ENCODE measurements around the gene NAALADL2. TPM values are rescaled to one million over a fixed set of nuclear protein-coding genes. Genes with fewer than 3 reads are reported as not detected.

Gene NAALADL2
- total and polyA plus RNA-seq, 2 of the 4 experiments (the other 2 are of a cell fraction) = 3.8 to 19.2 TPM

- no peak for ATAC-seq (ENCODE audit: low read depth)
- ChIA-PET POLR2A (ENCODE audit: unreplicated experiment) (no interaction called here), CTCF (no interaction called here)
- H3K27ac ChIP-seq (ENCODE audit: insufficient read depth, low read length) = no peak overlapping the region
- H3K23ac ChIP-seq (ENCODE audit: low read depth, low read length) = no peak overlapping the region
- no TSS peak for BruUV-seq (replicated peaks)
- no CpG with 5 or more reads among the region's 3 CpGs for WGBS, 2 experiments (ENCODE audit: extremely low coverage in 2 of 2, insufficient read length in 1 of 2)
- no peak overlapping the region for H2BK120ac ChIP-seq (ENCODE audit: low read depth, low read length)
- H2BK5ac ChIP-seq (ENCODE audit: low read depth, low read length, poor library complexity, severe bottlenecking) = no peak overlapping the region
- no peaks in the 10 kb centered on the region for H3K9me1 ChIP-seq (ENCODE audit: insufficient read depth, low read length)
- H4K8ac ChIP-seq (ENCODE audit: low read depth in 2 of 2, low read length in 2 of 2) = no peak overlapping the region
- no peak overlapping the region for H4K5ac ChIP-seq (ENCODE audit: low read depth, low read length)
- no peaks in the 10 kb centered on the region; the same call in 1 of the 2 replicates for H3K9me3 ChIP-seq (ENCODE audit: control insufficient read depth, insufficient read depth, low read length)
- no peak overlapping the region for H2AK9ac ChIP-seq (replicated peaks; ENCODE audit: low read depth, low read length, poor library complexity)
- intact Hi-C loops (cut with micrococcal nuclease) = no loop called here
- H3K4me1 ChIP-seq (ENCODE audit: control insufficient read depth, insufficient read depth, low read length) = no peaks in the 10 kb centered on the region
- no peak overlapping the region for H2BK20ac ChIP-seq (ENCODE audit: low read depth, low read length)
- TF ChIP-seq CTCF (conservative IDR thresholded peaks at IDR 0.05; ENCODE audit: low read depth, low read length) (no peak), MAFK (IDR thresholded peaks at IDR 0.05; ENCODE audit: low read depth, low read length) (no peak), POLR2A (IDR thresholded peaks at IDR 0.05; ENCODE audit: low read depth, low read length) (no peak), NFE2L2 (IDR thresholded peaks at IDR 0.05; ENCODE audit: low read depth, low read length) (no peak), RFX5 (IDR thresholded peaks at IDR 0.05; ENCODE audit: low read depth, low read length) (no peak), MAZ (IDR thresholded peaks at IDR 0.05; ENCODE audit: borderline replicate concordance, low read depth, low read length) (no peak), RAD21 (IDR thresholded peaks at IDR 0.05; ENCODE audit: low read length) (no peak), RCOR1 (IDR thresholded peaks at IDR 0.05; ENCODE audit: insufficient replicate concordance, low read length) (no peak), MXI1 (IDR thresholded peaks at IDR 0.05; ENCODE audit: borderline replicate concordance, low read depth, low read length) (no peak), BHLHE40 (IDR thresholded peaks at IDR 0.05; ENCODE audit: low read depth, low read length) (no peak), SMC3 (IDR thresholded peaks at IDR 0.05; ENCODE audit: low read depth, low read length) (no peak), CHD1 (IDR thresholded peaks at IDR 0.05; ENCODE audit: low read depth, low read length) (no peak), USF2 (IDR thresholded peaks at IDR 0.05; ENCODE audit: low read depth, low read length) (no peak), CEBPB (IDR thresholded peaks at IDR 0.05; ENCODE audit: low read depth, low read length) (no peak), FOS (IDR thresholded peaks at IDR 0.05; ENCODE audit: low read depth, low read length) (no peak)
- TF ChIP-seq, protein P1, sequence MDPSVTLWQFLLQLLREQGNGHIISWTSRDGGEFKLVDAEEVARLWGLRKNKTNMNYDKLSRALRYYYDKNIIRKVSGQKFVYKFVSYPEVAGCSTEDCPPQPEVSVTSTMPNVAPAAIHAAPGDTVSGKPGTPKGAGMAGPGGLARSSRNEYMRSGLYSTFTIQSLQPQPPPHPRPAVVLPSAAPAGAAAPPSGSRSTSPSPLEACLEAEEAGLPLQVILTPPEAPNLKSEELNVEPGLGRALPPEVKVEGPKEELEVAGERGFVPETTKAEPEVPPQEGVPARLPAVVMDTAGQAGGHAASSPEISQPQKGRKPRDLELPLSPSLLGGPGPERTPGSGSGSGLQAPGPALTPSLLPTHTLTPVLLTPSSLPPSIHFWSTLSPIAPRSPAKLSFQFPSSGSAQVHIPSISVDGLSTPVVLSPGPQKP (IDR thresholded peaks at IDR 0.05; ENCODE audit: borderline replicate concordance, low read depth, low read length) = no peak
- H4K20me1 ChIP-seq (ENCODE audit: insufficient read depth, low read length) = no peaks in the 10 kb centered on the region
- H3K18ac ChIP-seq (ENCODE audit: low read depth, low read length) = no peak overlapping the region
- no peaks in the 10 kb centered on the region for H3K36me3 ChIP-seq (ENCODE audit: control insufficient read depth, insufficient read depth, low read length)
- DNase-seq = no peak
- H4K91ac ChIP-seq (ENCODE audit: insufficient read depth, low read depth, low read length) = no peak overlapping the region
- H3K4ac ChIP-seq (ENCODE audit: low read depth, low read length) = no peak overlapping the region
- no peak overlapping the region for H2BK15ac ChIP-seq (ENCODE audit: low read depth, low read length)
- dilution Hi-C loops (cut with HindIII; ENCODE audit: low sequenced_read_pairs, unreplicated experiment) = no loop called here
- H3K4me3 ChIP-seq (ENCODE audit: insufficient read depth, low read depth, low read length) = no peak overlapping the region
- H2AFZ ChIP-seq (replicated peaks; ENCODE audit: low read length, poor library complexity) = no peak overlapping the region
- no peak overlapping the region for H3K9ac ChIP-seq (ENCODE audit: low read depth, low read length)
- no peak overlapping the region for H3K14ac ChIP-seq (replicated peaks; ENCODE audit: low read depth, low read length)
- H2AK5ac ChIP-seq (ENCODE audit: low read depth, low read length) = no peak overlapping the region
- H3K56ac ChIP-seq (ENCODE audit: extremely low read depth, insufficient read depth, low read length) = no peak overlapping the region
- H3K27me3 ChIP-seq (ENCODE audit: control insufficient read depth, insufficient read depth, low read length) = no peaks in the 10 kb centered on the region
- H3K79me1 ChIP-seq (ENCODE audit: low read depth in 1 of 2, low read length in 2 of 2) = no peaks in the 10 kb centered on the region
- in situ Hi-C loops (cut with MboI; ENCODE audit: low sequenced_read_pairs) = no loop called here
- no peak overlapping the region for H3K4me2 ChIP-seq (ENCODE audit: low read depth, low read length)
Observed at GRCh38 chr3:175301741-175302140, 442.6 kb downstream of the NAALADL2 start.

Measured in IMR-90 (cell line).